CD4-positive, alpha-beta T cell treated with Interleukin-17A for 1 hour (primary cell): ENCODE measurements around the gene AHNAK.
A peak's percentile ranks its signal among the peaks of the same experiment; 100 is the strongest.
"Not testable (repeated sequence)": the region's sequence is repeated elsewhere in the genome, so short reads cannot be mapped to it uniquely, and the experiment has no call there.

ENCODE experiments used
- DNase-seq: peaks from one replicate; pipeline ENCODE4 v3.0.0-alpha.2; 2020

Gene AHNAK

DNA sequence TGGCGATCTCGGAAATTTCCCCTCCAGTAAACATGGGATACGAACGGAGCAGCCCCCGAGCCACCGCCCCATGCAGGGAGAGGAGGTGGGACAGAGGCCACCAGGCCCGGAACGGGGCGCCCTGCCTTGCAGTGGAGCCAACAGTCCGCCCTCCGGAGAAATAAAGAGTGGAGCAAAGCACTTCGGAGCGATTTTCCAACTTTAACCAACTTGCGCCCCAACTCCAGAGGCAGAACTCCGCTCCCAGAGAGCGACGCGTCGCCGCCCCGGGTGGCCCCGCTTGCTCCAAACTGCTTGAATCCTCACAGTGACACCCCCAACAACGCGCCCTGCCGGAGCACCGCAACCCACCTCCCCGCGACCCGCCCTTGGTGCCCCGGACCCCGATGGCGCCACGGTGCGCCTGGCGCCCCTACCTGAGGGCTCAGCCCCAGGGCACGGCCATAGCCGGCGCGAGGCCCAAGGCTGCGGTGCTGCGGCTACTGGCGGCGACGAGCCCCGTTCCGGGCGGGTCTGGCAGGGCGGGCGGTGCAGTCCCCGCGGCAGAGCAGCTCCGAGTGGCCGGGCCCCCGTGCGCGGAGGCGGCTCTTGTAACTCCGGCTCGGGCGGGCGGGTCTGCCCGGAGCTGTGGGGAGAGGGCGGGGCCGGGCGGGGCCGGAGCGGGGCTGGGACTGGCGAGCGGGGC is at the start of gene AHNAK:
AHNAK (minus strand) TSS at position 563 of the 685 bp plus-strand sequence. CDS start 10,708 bp downstream, outside the sequence.
- peak; percentile 85 for DNase-seq

DNA sequence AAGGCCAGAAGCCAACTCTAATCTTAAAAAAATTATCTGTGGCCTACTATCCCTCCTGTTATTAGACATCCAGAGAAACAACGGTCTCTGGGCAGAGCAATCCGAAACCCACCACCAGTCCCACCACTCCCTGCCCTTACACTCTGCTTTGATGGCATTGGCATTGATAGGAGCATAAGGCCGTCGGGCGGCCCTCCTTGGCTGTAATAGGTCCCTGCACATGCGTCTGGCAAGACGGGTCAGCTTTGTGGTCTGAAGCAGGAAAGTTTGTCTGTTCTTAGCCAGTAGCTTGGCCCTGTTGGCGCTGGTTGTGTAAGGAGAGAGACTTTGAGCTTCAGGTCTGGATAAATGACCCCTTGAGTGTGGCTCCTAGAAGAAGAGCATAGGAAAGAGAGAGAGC is 48.5 kb upstream of the AHNAK start:
- DNase-seq: no peak

DNA sequence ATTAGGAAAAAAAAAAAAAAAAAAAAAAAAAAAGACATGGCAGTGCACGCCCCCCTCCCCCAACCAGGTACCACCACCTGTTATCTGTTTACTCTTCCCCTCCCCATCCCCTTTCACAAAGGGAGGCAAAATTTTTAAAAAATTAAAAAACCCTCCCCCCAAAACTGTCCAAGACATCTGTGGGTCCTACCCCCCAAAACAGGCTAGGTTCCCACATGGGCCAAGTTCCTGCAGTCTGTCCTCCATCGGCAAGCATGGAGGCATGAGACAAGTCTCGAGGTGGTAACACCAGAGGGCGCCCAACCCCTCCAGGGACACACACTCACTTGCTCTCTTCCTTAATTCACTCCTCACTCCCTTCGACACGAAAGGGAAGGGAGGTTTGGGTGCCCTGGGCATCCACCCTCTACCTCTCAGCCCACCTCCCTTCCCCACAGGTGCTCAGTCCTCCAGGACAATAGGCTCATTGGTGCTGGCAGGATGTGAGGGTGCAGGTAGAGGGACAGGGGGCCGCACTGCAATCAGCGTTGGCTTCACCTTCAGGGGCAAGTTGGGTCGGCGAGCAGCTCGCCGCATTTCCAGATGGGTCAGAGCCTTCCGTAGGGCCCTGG is 46.9 kb upstream of the AHNAK start:
- peak; percentile 85 for DNase-seq

DNA sequence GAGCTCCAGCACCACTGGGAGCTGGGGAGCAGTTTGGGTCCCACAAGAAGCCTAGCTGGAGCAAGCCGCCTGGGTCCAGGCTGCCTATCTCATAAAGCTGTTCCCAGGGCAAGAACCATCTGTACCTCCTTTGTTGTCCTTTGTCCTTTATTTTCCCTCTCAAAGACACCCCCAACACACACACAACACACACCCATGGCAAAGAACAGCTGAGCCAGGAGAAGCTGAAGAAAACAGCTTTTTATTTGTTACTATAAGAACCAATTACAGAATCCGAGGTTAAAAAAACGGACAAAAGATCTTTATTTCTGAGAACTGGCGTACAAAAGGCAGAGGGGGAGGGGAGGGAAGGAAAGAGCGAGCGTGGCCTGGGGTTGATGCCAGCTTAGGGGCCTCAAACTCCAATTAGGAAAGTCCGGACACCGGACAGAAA is 46.4 kb upstream of the AHNAK start:
- no peak for DNase-seq

- no peak for DNase-seq
Observed at GRCh38 chr11:62592146-62592815, 45.7 kb upstream of the AHNAK start.

- peak; percentile 99 for DNase-seq
Observed at GRCh38 chr11:62591448-62592145, 45.0 kb upstream of the AHNAK start, which contains the start of gene TUT1. TUT1 (minus strand) TSS chr11:62591523; CDS start chr11:62591485, 38 bp downstream.

GRCh38 chr11:62588966-62589637 is 42.5 kb upstream of the AHNAK start:
- DNase-seq: peak; percentile 35

DNA sequence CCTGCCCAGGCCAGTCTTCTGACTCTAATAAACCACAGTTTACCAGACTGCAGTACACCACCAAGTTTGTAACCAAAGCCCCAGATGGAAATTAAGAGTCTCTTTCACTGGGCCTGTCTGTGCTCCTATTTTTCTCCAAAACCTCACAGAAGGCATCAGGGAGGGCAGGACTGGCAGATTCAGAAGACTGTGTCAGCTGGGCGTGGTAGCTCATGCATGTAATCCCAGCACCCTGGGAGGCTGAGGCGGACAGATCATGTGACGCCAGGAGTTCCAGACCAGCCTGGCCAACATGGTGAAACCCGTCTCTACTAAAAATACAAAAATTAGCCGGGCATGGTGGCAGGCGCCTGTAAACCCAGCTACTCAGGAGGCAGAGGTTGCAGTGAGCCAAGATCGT is 38.8 kb upstream of the AHNAK start:
- DNase-seq: not testable (repeated sequence)

GRCh38 chr11:62581735-62582134 is 35.1 kb upstream of the AHNAK start:
- not testable (repeated sequence) for DNase-seq

DNA sequence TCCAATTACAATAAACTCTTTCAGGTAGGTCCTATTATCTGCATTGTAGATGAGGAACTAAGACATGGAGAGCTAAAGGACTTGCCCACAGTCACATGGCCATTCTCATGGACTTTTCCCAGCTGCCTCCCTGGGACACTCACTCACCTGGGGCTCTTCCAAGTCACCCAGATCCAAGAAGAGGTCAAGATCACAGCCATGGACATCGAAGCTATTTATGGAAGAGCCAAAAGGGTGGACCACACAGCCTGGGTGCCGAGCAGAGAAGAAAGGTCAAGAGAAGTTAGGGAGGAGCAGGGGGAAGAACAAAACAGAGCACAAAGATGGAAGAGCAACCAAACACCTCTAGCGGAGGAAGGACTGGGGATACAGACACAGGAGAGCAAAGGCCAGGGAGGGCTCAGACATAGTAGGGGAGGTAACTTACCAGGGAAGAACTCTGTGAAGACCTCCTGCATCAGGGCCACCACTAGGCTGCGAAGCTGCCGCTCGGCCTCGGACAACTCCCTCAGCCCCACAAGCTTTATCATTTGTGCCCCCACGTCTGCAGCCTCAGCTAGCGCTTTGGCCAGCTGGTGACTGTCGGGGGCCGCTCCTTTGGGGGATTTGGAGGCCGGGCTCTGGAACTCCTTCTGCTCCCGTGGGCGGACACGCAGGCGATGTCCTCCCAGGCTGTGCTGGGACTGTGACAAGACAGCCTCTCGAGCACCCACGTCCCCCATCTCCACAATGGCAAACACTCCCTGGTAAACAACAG is 34.5 kb upstream of the AHNAK start:
- DNase-seq: no peak

DNA sequence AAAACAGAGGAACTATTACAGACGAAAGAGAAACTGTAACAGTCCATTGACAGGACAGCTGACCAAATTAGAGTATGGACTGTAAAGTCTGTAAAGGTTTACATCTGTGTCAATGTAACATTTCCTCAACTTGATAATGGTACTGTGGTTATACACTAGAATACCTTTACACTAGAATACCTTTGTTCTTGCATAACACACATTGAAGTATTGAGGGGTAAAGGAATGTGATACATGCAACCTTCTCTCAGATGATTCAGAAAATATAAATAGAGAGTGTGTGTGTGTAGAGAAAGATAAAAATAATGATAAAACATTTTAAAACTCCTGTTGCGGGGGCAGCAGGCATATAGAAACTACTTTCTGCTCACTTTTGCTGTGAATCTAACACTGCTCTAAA is 32.6 kb upstream of the AHNAK start:
- DNase-seq: no peak

GRCh38 chr11:62578541-62578940 is 31.9 kb upstream of the AHNAK start:
- no peak for DNase-seq

GRCh38 chr11:62577046-62577714 is 30.6 kb upstream of the AHNAK start:
- no peak for DNase-seq

DNA sequence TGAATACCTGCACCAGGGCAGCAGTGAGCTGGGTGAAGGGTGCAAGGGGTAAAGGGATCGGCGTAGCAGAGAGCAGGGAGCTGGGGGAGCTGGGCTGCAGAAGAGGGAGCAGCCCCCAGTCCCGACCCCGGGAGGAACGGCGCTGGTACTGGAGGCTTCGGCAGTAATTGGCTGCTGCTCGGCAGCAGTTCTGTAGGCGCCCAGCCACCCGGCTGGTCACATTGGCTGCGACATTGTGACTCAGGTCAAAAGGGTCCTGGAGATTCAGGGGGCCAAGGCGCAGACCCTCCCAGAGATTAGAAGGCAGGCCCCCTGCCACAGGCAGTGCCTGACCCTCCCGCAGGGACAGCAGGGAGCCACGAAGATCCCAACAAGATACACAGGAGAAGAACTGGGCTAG is 29.2 kb upstream of the AHNAK start:
- no peak for DNase-seq

DNA sequence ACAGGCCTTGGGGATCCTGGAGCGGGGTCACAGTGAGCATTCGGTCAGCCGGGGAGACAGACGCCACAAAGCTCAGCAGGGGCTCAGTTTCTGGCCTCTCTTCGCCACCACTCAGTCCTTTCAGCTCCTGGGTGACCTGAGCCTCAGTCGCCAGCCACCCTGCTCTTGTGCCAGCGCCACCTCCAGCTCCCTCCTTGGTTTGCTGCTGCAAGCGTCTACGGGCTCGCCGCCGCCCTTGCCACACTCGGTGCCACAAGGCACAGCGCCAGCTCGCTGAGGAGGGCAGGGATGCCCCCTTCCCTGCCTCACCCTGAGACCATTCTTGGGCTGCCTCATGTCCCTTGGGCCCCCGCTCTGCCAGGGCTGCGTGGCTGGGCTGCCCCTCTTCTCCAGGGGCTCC is 28.6 kb upstream of the AHNAK start:
- DNase-seq: no peak

DNA sequence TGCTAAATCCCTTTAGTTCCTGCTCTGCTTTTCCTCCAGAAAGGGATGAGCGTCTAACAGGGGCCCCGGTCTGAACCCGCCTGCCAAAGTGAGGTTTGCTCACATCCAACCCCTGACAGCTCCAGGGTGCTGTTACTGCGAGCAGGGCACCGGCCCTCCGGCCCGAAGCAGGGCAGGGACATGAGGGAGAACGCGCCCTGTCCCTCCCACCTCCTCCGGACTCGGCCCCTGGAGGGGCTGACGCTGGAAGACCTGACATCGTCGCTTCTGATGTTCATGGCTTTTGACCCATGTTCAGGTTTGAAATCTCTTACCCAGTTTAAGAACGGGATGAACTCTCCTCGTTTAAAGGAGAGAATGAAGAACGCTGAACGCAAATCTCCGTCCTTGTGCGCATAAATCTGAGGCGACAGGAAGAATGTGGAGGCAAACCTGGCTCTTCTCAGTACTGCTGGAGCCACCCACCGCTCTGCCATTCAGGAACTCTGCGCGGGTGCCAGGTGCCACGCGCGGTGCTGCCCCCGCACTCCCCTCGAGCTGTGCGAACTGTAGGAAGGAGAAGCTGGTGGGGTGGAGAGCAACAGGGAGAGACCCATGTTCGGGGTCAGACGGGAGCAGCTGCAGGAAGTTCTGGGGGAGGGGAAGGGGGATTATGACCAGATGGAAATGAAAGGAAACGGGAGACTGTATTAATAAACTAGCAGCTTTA is 27.9 kb upstream of the AHNAK start:
- DNase-seq: no peak

GRCh38 chr11:62573592-62574362 is 27.2 kb upstream of the AHNAK start, which contains the start of gene EEF1G:
EEF1G (minus strand) TSS chr11:62573891; CDS start chr11:62573842, 49 bp downstream.
- DNase-seq: peak; percentile 100

DNA sequence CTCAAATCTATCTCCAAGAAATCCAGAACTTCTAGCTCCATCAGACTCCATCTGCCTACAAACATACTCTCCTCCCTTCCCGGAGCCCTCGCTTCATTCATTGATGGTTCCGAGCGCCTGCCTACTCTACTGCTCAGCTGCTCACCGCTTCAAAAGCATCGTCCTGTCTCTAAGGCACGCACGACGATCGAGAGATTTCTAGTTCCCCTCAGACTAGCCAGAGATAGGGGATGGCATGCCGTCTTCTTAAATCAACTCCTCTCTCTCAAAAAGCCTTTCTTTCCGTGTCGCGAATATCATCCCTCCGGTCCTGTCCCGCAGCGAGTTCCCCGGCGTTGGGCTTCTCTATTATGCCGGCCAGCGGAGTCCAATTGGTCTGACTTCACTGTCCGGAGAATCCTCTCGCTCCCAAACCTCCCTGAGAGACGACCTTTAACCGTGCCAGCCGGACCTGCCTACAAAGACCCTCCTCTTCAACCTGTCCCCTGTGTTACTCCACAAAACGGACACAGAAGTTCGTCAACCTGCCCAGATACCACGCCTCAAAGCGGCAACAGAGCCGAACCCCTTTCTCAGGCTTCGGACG is 26.5 kb upstream of the AHNAK start:
- peak; percentile 42 for DNase-seq

DNA sequence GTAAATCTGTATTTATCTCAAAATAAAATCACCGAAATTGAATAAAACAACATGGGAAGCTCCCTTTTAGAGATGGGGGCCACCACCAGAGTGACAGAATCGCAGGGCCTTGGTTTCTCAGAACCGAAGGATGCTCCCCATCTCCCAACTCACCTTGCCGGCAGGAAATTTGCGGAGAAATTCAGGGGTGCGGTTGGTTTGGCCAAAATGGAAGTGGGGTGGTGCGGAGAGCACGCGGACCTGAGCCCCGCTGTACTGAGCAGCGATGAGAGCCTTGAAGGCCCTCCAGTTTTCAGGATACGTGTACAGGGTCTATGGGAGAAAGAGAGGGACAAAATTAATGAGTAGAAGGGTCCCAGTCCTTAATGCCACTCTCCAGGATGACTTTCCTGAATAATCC is 25.8 kb upstream of the AHNAK start:
- DNase-seq: no peak
